ENCODE measurements around the gene KMT2A.

KMT2A gene

DNA sequence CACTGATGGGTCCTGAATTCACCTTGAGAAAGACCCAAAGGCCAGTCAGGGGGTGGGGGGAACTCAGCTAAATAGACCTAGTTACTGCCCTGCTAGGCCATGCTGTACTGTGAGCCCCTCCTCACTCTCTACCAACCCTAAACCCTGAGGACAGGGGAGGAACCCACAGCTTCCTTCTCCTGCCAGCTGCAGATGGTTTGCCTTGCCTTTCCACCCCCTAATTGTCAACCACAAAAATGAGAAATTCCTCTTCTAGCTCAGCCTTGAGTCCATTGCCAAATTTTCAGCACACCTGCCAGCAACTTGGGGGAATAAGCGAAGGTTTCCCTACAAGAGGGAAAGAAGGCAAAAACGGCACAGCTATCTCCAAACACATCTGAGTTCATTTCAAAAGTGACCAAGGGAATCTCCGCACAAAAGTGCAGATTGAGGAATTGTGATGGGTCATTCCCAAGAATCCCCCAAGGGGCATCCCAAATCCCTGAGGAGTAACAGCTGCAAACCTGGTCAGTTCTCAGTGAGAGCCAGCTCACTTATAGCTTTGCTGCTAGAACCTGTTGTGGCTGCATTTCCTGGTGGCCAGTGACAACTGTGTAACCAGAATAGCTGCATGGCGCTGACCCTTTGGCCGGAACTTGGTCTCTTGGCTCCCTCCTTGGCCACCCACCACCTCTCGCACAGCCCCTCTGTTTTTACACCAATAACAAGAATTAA is 88.6 kb downstream of the KMT2A start:
- Histone ChIP-seq H3K27ac (no peak overlapping the region), H2AFZ (no peak overlapping the region), H3K36me3 (ENCODE audit: control insufficient read depth, insufficient read depth, low read length) (no peaks in the 10 kb centered on the region), H3K79me2 (no peaks in the 10 kb centered on the region), H3K4me2 (ENCODE audit: low read length) (no peak overlapping the region), H3K9me3 (ENCODE audit: control insufficient read depth, low read length) (no peaks in the 10 kb centered on the region), H3K4me3 (ENCODE audit: low read depth, low read length) (no peak overlapping the region), H3K4me1 (peaks cover 7% of the 10 kb centered on the region), H3K27me3 (ENCODE audit: control insufficient read depth, insufficient read depth, low read length) (no peaks in the 10 kb centered on the region), H3K9ac (no peak overlapping the region)
- TF ChIP-seq CTCF (IDR thresholded peaks at IDR 0.05) = no peak

DNA sequence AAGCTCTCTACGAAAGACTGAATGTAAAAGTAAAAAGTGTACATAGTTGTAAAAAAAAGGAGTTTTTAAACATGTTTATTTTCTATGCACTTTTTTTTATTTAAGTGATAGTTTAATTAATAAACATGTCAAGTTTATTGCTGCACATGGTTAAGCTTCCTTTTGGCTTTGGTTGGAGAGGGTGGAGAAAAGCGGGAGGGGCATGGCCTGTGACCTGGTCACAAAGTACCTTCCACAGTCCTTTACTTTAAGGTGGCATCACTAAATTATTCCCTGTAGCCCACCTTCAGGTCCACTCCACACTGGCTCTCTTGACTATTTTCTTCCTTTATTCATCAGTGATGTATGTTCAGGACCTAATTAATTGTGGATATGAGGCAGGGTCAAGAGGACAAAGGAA is 90.4 kb downstream of the KMT2A start:
- Histone ChIP-seq H3K27me3 (ENCODE audit: control insufficient read depth, insufficient read depth, low read length) (no peaks in the 10 kb centered on the region), H3K27ac (no peak overlapping the region), H3K4me3 (ENCODE audit: low read depth, low read length) (no peak overlapping the region), H3K4me2 (ENCODE audit: low read length) (no peak overlapping the region), H3K9ac (no peak overlapping the region), H3K79me2 (no peaks in the 10 kb centered on the region), H3K36me3 (ENCODE audit: control insufficient read depth, insufficient read depth, low read length) (no peaks in the 10 kb centered on the region), H3K9me3 (ENCODE audit: control insufficient read depth, low read length) (no peaks in the 10 kb centered on the region), H3K4me1 (peaks cover 9% of the 10 kb centered on the region), H2AFZ (no peak overlapping the region)
- no peak for TF ChIP-seq CTCF (IDR thresholded peaks at IDR 0.05)

DNA sequence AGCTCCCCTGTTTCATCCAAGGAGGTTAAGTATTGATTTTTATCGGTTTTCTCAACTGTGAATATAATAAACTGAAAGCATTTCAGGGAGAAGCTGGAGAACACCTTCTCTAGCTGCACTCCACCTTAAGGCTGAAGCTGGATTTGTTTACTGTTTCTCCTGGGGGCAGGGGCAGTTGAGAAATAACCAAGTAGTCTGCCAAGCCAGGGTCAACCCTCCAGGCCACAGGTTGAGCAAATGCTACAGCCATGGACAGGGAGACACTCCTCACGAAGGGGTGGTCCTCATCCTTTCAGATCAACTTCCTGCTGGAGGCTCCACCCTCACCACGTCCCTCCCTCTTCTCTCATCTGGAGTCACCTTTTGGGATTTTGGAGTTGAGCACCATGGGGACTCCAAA is 90.8 kb downstream of the KMT2A start, which contains the start of gene TTC36:
TSS of gene TTC36 (plus strand) at position 366 of the 400 bp plus-strand sequence. CDS start at position 387, 21 bp downstream.
- peaks cover 9% of the 10 kb centered on the region for H3K4me1 ChIP-seq
- no peaks in the 10 kb centered on the region for H3K27me3 ChIP-seq (ENCODE audit: control insufficient read depth, insufficient read depth, low read length)
- TF ChIP-seq CTCF (IDR thresholded peaks at IDR 0.05) = no peak
- H3K27ac ChIP-seq = no peak within 1 kb of the TSS
- no peak within 1 kb of the TSS for H3K4me2 ChIP-seq (ENCODE audit: low read length)
- H3K9me3 ChIP-seq (ENCODE audit: control insufficient read depth, low read length) = no peaks in the 10 kb centered on the region
- H3K9ac ChIP-seq = no peak within 1 kb of the TSS
- H3K79me2 ChIP-seq = no peaks in the 10 kb centered on the region
- no peaks in the 10 kb centered on the region for H3K36me3 ChIP-seq (ENCODE audit: control insufficient read depth, insufficient read depth, low read length)
- H2AFZ ChIP-seq = no peak within 1 kb of the TSS
- no peak within 1 kb of the TSS for H3K4me3 ChIP-seq (ENCODE audit: low read depth, low read length)

GRCh38 chr11:118528511-118528910 is 92.2 kb downstream of the KMT2A start:
- Histone ChIP-seq H3K4me3 (ENCODE audit: low read depth, low read length) (no peak overlapping the region), H3K9ac (no peak overlapping the region), H2AFZ (no peak overlapping the region), H3K27ac (no peak overlapping the region), H3K36me3 (ENCODE audit: control insufficient read depth, insufficient read depth, low read length) (no peaks in the 10 kb centered on the region), H3K9me3 (ENCODE audit: control insufficient read depth, low read length) (no peaks in the 10 kb centered on the region), H3K27me3 (ENCODE audit: control insufficient read depth, insufficient read depth, low read length) (no peaks in the 10 kb centered on the region), H3K79me2 (no peaks in the 10 kb centered on the region), H3K4me2 (ENCODE audit: low read length) (no peak overlapping the region), H3K4me1 (peaks cover 9% of the 10 kb centered on the region)
- no peak for TF ChIP-seq CTCF (IDR thresholded peaks at IDR 0.05)

All from parathyroid adenoma (tissue), 2 donors.